ENCODE data around the gene RAD23B. TPM values are rescaled to one million over a fixed set of nuclear protein-coding genes. Genes with fewer than 3 reads are reported as not detected.

Gene RAD23B
- polyA plus RNA-seq, 3 donors: 129 to 135 (median 130) TPM

- DNase-seq: no peak
Observed at GRCh38 chr9:107260437-107261081, 22.5 kb upstream of the RAD23B start.

- DNase-seq: no peak
Observed at GRCh38 chr9:107261106-107261505, 22.0 kb upstream of the RAD23B start.

GRCh38 chr9:107263289-107263688 is 19.8 kb upstream of the RAD23B start:
- no peak for DNase-seq

GRCh38 chr9:107266624-107267368 is 16.3 kb upstream of the RAD23B start:
- DNase-seq: no peak

- DNase-seq: no peak
Observed at GRCh38 chr9:107268560-107268959, 14.5 kb upstream of the RAD23B start.

GRCh38 chr9:107269254-107269653 is 13.8 kb upstream of the RAD23B start:
- no peak for DNase-seq

GRCh38 chr9:107269681-107270080 is 13.4 kb upstream of the RAD23B start:
- DNase-seq: no peak

DNA sequence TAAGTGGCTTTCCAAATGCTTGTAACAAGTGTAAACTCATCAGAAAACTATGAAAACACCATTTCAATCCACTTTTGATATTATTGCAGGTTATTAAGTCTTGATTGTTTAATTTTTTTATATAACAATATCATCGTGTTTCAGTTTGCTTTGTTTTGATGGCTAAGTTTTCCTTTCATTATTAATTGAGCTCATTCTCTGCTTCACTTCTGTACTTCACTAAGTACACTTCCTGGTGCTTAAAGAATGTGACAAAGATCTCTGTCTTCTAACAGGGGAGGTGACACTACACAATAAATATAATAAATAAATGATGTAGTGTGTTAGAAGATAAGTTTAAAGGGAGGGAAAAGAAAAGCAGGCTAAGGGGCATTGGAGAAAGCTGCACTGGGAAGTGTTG is 13.0 kb upstream of the RAD23B start:
- no peak for DNase-seq

- no peak for DNase-seq
Observed at GRCh38 chr9:107270580-107270979, 12.5 kb upstream of the RAD23B start.

DNA sequence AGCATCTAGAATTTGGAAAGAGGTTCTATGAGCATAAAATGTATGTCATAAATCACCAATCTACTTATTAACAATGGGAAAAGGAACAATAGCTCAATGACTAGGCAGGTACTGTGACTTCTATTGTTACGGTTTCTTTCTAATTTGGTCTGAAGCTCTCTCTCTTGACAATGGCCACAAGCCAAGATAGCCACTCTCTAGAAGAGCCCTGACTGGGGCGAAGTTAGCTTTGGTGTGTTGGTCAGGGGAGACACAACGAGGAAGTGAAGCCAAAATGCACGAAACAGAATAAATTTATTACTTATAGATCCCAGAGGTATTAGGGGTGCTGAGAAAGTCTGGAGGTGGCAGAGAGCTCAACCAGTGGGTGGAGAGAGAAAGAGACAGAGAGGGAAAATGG is 9.4 kb upstream of the RAD23B start:
- no peak for DNase-seq

- no peak for DNase-seq
Observed at GRCh38 chr9:107274096-107274495, 9.0 kb upstream of the RAD23B start.

- no peak for DNase-seq
Observed at GRCh38 chr9:107274953-107275422, 8.1 kb upstream of the RAD23B start.

DNA sequence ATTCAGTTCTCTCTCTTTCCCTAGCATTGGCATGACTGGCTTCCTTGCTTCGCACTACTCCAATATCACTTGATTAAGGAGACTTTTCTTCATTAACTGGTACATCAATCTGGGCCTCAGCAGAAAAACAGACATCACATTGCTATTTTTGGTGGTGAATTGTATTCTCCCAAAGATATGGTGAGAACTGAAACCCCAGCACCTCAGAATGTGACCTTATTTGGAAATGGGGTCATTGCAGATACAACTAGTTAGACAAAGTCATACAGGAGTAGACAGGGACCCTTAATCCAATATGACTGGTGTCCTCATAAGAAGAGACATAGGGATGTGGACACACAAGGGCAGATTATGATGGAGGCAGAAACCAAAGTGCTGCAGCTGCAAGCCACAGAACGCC is 7.5 kb upstream of the RAD23B start:
- no peak for DNase-seq

GRCh38 chr9:107276966-107277710 is 5.9 kb upstream of the RAD23B start:
- no peak for DNase-seq

DNA sequence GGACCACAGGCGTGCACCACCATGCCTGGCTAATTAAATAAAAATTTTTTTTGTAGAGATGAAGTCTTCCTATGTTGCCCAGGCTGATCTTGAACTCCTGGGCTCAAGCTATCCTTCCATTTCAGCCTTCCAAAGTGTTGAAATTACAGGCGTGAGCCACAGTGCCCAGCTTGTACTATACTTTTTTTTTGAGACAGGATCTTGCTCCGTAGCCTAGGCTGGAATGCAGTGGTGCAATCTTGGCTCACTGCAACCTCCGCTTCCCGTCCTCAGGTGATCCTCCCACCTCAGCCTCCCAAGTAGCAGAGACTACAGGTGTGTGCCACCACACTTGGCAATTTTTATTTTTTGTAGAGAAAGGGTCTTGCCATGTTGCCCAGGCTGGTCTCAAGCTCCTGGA is 5.3 kb upstream of the RAD23B start:
- DNase-seq: no peak

DNA sequence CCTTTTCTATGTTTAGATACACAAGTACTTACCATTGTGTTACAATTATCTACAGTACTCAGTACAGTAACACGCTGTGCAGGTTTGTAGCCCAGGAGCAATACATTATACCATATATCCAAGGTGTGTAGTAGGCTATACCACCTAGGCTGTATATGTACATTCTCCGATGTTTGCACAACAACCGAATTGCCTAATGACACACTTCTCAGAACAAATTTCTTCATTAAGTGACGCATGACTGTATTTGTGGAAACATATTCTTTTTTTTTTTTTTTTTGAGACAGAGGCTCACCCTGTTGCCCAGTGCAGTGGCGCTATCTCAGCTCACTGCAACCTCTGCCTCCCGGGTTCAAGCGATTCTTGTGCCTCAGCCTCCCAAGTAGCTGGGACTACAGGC is 4.0 kb upstream of the RAD23B start:
- DNase-seq: no peak

- DNase-seq: no peak
Observed at GRCh38 chr9:107280543-107280942, 2.5 kb upstream of the RAD23B start.

- DNase-seq: no peak
Observed at GRCh38 chr9:107281184-107281583, 1.9 kb upstream of the RAD23B start.

GRCh38 chr9:107281922-107282667 is 984 bp upstream of the RAD23B start:
- no peak for DNase-seq

DNA sequence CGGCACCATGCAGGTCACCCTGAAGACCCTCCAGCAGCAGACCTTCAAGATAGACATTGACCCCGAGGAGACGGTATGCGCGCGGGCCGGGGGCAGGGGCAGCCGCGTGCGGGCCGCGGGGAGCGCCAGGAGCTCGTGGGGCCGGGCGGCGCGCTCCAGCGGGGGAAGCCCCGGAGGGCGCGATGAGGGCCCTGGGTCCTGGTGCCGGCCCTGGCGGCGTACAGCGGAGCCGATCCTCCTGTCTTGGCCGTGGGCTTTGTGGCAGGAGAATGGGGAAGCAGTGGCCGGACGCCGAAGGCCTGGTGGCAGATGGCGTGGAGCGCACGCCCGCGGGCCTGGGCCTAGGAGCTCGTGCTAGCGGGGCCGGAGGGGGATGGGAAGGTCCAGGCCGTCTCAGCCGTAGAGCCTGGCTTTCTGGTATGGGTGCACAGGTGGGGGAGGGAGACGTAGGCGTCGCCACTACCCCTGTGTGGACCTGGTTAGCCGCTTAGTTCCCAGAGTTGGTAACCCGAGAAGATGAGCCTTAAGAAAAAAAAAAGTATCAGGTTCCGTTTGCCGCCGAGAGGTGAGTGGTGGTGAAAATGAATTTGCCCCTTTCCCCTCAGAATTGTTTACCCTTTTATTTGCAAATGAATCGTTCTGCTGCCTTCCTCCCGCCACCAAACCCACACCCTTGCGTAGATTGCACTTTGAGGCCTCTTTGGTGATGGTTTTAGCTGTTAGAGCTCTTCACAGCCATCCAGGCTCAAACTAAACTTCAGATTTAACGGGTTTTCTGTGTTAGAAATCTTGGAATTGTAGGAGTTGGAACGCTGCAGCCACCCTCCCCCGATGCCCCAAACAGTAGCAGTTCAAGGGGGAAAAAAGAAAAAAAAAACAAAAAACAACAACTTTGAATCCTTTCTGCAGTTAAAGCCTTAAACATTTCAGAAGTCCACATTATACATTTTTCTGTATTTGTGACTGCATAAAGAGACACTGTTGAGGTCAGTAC is 841 bp downstream of the RAD23B start:
- peak; percentile 70 for DNase-seq

GRCh38 chr9:107284636-107285035 is 1.6 kb downstream of the RAD23B start:
- DNase-seq: no peak
